Vagina (tissue), 2 donors: ENCODE measurements around the gene POLR3B.

Experiments
- POLR2A ChIP-seq, 2 donors: fragments of 450-650 bp; IDR thresholded peaks; one replicate each; pipeline ENCODE4 v1.6.1; 2017; ENCODE audit warnings: antibody characterized with exemption in 2 of 2, mild to moderate bottlenecking in 2 of 2, moderate library complexity in 2 of 2
- TF ChIP-seq, protein P1 (sequence below), 3 experiments: fragments of 450-650 bp in 2 of 3; fragments of 200-600 bp in 1 of 3; sonication (generic) in 1 of 3; IDR thresholded peaks; one replicate each; pipeline ENCODE4 v1.5.1; 2017 to 2019; ENCODE audit warnings: antibody characterized with exemption in 3 of 3, mild to moderate bottlenecking in 2 of 3, moderate library complexity in 2 of 3

DNA sequence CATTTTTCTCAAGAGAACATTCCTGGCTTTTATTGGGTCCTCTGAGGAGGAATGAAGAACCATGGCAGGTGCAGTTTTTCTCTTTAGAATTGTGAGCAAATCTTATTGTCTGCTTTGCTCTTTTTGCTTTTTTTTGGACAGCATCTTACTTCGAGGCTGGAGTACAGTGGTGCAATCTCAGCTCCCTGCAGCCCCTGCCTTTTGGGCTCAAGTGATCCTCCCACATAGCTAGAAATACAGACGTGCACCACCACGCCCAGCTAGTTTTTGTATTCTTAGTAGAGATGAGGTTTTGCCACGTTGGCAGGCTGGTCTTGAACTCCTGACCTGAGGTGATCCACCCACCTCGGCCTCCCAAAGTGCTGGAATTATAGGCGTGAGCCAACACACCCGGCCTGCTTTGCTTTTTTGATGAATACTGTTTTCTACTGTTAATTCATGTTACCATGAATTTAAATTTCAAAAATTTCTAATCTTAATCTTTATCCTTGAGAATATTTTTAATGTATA, 71.5 kb downstream of the POLR3B start:
- TF ChIP-seq, protein P1, sequence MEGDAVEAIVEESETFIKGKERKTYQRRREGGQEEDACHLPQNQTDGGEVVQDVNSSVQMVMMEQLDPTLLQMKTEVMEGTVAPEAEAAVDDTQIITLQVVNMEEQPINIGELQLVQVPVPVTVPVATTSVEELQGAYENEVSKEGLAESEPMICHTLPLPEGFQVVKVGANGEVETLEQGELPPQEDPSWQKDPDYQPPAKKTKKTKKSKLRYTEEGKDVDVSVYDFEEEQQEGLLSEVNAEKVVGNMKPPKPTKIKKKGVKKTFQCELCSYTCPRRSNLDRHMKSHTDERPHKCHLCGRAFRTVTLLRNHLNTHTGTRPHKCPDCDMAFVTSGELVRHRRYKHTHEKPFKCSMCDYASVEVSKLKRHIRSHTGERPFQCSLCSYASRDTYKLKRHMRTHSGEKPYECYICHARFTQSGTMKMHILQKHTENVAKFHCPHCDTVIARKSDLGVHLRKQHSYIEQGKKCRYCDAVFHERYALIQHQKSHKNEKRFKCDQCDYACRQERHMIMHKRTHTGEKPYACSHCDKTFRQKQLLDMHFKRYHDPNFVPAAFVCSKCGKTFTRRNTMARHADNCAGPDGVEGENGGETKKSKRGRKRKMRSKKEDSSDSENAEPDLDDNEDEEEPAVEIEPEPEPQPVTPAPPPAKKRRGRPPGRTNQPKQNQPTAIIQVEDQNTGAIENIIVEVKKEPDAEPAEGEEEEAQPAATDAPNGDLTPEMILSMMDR (IDR thresholded peaks at IDR 0.05), result no peak
- no peak for TF ChIP-seq POLR2A (IDR thresholded peaks at IDR 0.05)
